Keratinocyte (primary cell): ENCODE results near the gene MRPS27.

Source experiments
- CTCF ChIP-seq, 3 experiments: IDR thresholded peaks in 1 of 3; conservative IDR thresholded peaks in 1 of 3; optimal IDR thresholded peaks in 1 of 3; 2 replicates in 2 of 3; 3 replicates in 1 of 3; pipeline versions ENCODE3 to v1.5.1; 2011; ENCODE audit warnings: low read length in 3 of 3, mild to moderate bottlenecking in 3 of 3, moderate library complexity in 2 of 3, control low read depth in 1 of 3, inconsistent platforms in 1 of 3; ENCODE audit not compliant: insufficient read depth in 2 of 3; ENCODE audit errors: extremely low read depth in 1 of 3
- EZH2 ChIP-seq: IDR thresholded peaks from one replicate; pipeline ENCODE4 v1.6.1; 2012; ENCODE audit warnings: inconsistent platforms, mild to moderate bottlenecking, low read length, moderate library complexity

DNA sequence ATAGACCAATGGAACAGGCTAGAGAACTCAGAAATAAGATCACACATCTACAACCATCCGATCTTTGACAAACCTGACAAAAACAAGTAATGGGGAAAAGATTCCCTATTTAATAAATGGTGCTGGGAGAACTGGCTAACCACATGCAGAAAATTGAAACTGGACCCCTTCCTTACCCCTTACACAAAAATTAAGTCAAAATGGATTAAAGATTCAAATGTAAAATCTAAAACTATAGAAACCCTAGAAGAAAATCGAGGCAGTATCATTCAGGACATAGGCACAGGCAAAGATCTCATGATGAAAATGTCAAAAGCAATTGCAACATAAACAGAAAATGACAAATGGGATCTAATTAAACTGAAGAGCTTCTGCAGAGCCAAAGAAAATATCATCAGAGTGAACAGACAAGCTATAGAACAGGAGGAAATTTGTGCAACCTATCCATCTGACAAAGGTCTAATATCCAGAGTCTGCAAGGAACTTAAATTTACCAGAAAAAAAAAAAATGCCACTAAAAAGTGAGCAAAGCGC, 43.8 kb downstream of the MRPS27 start:
- no peak for TF ChIP-seq EZH2
- no peak for TF ChIP-seq CTCF (optimal IDR thresholded peaks at IDR 0.05 in 1 of 3, IDR thresholded peaks at IDR 0.05 in 1 of 3, conservative IDR thresholded peaks at IDR 0.05 in 1 of 3; ENCODE audit: extremely low read depth in 1 of 3, insufficient read depth in 2 of 3, low read length in 3 of 3)
